ENCODE results near the gene SOHLH2. TPM values are rescaled to one million over a fixed set of nuclear protein-coding genes. Genes with fewer than 3 reads are reported as not detected.

The SOHLH2 gene
- total RNA-seq, 1 donor from 2014 or later: 0.58 TPM

DNA sequence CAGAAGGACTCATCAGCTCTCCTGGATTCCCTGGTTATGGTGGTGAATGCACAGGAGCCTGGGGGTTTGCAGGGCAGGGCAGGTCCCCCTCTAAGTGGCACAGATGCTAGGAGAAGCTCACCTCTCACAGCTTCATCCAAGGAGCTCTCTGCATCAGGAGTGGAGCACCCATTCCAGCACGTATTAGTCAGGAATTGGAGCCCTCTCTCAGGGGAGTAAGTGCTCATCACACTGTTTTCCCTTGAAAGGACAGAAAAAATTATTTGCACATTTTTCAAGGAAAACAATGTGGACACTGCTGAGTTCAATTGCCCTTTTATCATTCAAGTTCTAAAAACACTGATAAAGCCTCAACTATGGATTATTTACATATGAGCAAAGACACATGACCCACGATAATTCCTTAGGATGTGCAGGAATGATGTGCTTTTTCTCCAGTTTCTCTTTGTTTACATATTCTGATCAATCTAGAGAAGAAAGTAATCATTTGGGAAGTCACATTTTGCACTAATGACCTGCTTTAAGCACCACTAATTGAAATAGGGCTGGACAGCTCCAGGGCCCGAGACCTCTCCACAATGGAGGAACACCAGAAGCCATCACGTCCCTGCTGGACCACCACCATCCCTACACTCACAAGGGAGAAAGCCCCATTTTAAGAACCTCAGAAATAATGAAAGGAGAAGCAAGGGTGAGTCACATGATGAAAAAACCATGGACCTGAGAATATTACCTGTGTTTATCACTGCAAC is 40.6 kb downstream of the SOHLH2 start:
- DNase-seq (ENCODE audit: low spot score in 2 of 2, unreplicated experiment in 2 of 2): no peak
- no peaks in the 10 kb centered on the region for H3K9me3 Mint-ChIP-seq
- H3K4me1 Mint-ChIP-seq: no peaks in the 10 kb centered on the region
- H3K27ac Mint-ChIP-seq: no peak overlapping the region
- peaks cover 12% of the 10 kb centered on the region for H3K27me3 Mint-ChIP-seq (ENCODE audit: low read depth)
- no peak overlapping the region for H3K4me3 Mint-ChIP-seq
- TF ChIP-seq, protein P1, sequence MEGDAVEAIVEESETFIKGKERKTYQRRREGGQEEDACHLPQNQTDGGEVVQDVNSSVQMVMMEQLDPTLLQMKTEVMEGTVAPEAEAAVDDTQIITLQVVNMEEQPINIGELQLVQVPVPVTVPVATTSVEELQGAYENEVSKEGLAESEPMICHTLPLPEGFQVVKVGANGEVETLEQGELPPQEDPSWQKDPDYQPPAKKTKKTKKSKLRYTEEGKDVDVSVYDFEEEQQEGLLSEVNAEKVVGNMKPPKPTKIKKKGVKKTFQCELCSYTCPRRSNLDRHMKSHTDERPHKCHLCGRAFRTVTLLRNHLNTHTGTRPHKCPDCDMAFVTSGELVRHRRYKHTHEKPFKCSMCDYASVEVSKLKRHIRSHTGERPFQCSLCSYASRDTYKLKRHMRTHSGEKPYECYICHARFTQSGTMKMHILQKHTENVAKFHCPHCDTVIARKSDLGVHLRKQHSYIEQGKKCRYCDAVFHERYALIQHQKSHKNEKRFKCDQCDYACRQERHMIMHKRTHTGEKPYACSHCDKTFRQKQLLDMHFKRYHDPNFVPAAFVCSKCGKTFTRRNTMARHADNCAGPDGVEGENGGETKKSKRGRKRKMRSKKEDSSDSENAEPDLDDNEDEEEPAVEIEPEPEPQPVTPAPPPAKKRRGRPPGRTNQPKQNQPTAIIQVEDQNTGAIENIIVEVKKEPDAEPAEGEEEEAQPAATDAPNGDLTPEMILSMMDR (IDR thresholded peaks at IDR 0.05; ENCODE audit: unreplicated experiment): no peak
- H3K36me3 Mint-ChIP-seq: no peaks in the 10 kb centered on the region

DNA sequence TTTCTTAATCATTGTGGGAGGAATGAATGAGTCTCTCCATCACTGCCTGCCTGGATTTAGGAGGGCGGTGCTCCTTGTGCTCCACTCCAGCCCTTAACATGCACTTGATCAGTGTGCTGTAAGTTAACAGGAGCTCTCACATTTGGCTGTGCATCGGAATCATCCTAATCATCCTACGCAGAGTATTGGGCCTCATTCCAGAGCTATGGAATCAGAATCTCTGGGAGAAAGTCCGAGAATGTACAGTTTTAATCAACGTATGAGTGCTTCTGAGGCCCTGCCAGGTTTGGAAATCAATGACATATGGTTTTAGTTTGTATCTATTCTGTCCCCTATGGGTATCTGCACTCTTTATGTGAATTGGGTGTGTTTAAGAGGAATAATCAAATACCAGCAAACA is 48.3 kb downstream of the SOHLH2 start:
- peaks cover 26% of the 10 kb centered on the region for H3K4me1 Mint-ChIP-seq
- H3K4me3 Mint-ChIP-seq: no peak overlapping the region
- TF ChIP-seq, protein P1 (IDR thresholded peaks at IDR 0.05; ENCODE audit: unreplicated experiment): no peak
- no peaks in the 10 kb centered on the region for H3K9me3 Mint-ChIP-seq
- H3K36me3 Mint-ChIP-seq: no peaks in the 10 kb centered on the region
- H3K27ac Mint-ChIP-seq: no peak overlapping the region
- peaks cover 23% of the 10 kb centered on the region for H3K27me3 Mint-ChIP-seq (ENCODE audit: low read depth)
- no peak for DNase-seq (ENCODE audit: low spot score in 2 of 2, unreplicated experiment in 2 of 2)

DNA sequence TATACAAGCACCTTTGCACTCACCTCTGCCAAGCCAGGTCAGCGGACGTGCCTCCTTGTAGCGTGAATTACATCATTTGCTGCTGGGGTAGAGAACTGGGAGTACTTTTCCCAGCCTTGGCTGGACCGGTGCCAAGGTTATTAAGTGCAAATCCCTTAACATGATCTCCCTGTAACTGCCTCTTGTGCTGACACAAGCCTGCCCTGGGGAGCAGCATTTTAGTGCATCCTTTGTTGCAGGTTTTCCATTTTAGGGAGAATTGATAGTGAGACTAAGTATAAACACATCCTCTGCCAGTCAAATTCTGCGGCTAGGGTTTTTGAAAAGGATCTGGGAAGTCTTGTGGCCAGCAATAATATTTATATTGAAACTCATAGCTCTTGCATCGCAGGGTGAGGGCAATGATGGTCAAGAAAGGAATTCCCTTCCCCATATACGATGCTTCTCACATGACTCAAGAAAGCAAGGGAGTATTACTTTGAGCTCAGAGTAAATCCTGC is 50.5 kb downstream of the SOHLH2 start:
- H3K27ac Mint-ChIP-seq: no peak overlapping the region
- no peaks in the 10 kb centered on the region for H3K9me3 Mint-ChIP-seq
- DNase-seq (ENCODE audit: low spot score in 2 of 2, unreplicated experiment in 2 of 2): no peak
- H3K4me1 Mint-ChIP-seq: peaks cover 26% of the 10 kb centered on the region
- no peak overlapping the region for H3K4me3 Mint-ChIP-seq
- no peaks in the 10 kb centered on the region for H3K36me3 Mint-ChIP-seq
- TF ChIP-seq, protein P1 (IDR thresholded peaks at IDR 0.05; ENCODE audit: unreplicated experiment): no peak
- peaks cover 34% of the 10 kb centered on the region for H3K27me3 Mint-ChIP-seq (ENCODE audit: low read depth)

DNA sequence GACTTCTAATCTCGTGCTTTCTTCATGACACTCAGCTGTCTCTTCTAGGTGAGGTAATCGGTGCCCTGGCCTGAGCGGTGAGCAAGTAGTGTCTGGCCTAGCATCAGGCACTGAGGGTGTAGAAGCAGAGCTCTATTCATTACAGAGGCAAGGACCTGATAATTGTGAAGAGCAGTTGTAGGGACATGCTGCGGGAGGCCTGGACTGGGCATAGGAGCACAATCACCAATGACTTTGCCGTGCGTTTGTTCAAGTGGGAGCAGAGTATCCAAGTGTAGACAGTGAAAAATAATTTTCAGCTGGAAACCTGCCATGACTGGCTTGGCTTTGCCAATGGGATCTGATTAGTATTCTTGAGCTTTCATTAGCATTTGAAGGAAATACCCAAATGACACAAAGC is 51.1 kb downstream of the SOHLH2 start:
- Mint-ChIP-seq H3K36me3 (no peaks in the 10 kb centered on the region), H3K4me1 (peaks cover 26% of the 10 kb centered on the region), H3K4me3 (no peak overlapping the region), H3K9me3 (no peaks in the 10 kb centered on the region), H3K27ac (no peak overlapping the region), H3K27me3 (ENCODE audit: low read depth) (peaks cover 29% of the 10 kb centered on the region)
- no peak for DNase-seq (ENCODE audit: low spot score in 2 of 2, unreplicated experiment in 2 of 2)
- TF ChIP-seq, protein P1 (IDR thresholded peaks at IDR 0.05; ENCODE audit: unreplicated experiment): no peak

DNA sequence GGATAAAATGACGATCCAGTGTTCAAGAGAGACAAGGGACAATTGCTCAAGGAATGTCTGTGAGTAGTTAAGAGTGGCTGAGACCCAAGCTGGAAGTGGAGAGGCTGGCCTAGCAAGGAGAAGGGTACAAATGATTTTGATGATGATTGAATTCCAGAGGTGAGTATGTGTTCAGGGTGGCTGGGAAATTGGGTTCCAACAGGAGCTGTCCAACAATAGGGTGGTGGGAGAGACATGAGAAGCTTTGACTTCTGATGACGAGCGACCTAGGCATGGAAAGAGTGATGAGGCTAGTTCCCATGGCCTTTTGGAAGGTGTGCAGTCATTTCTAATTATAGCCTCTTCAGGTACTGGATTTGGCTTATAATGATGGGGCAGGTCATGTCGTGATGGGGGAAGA is 54.1 kb downstream of the SOHLH2 start:
- H3K9me3 Mint-ChIP-seq: no peaks in the 10 kb centered on the region
- DNase-seq (ENCODE audit: low spot score in 2 of 2, unreplicated experiment in 2 of 2): no peak
- H3K4me3 Mint-ChIP-seq: no peak overlapping the region
- H3K27me3 Mint-ChIP-seq (ENCODE audit: low read depth): peaks cover 24% of the 10 kb centered on the region
- no peak overlapping the region for H3K27ac Mint-ChIP-seq
- peaks cover 39% of the 10 kb centered on the region for H3K4me1 Mint-ChIP-seq
- no peaks in the 10 kb centered on the region for H3K36me3 Mint-ChIP-seq
- TF ChIP-seq, protein P1 (IDR thresholded peaks at IDR 0.05; ENCODE audit: unreplicated experiment): no peak

Data from mesothelial cell of epicardium (in vitro differentiated cells).